GM12878 (cell line): ENCODE measurements around the gene DCTN2. TPM values are rescaled to one million over a fixed set of nuclear protein-coding genes. Genes with fewer than 3 reads are reported as not detected.

ENCODE experiments used
- ASH2L ChIP-seq: fragments of 300-600, 200-600 bp; sonication (generic); IDR thresholded peaks from 2 replicates; pipeline ENCODE4 v1.6.1; 2017; ENCODE audit warnings: low read depth, mild to moderate bottlenecking, borderline replicate concordance
- BMI1 ChIP-seq: fragments of 450-650 bp; IDR thresholded peaks from 2 replicates; pipeline ENCODE4 v1.6.1; 2016; ENCODE audit warnings: mild to moderate bottlenecking, moderate library complexity, borderline replicate concordance
- CBX5 ChIP-seq: sonication (generic); IDR thresholded peaks from 2 replicates; pipeline ENCODE4 v1.6.1; 2016; ENCODE audit warnings: low read depth, moderate library complexity, mild to moderate bottlenecking, inconsistent platforms
- CHD4 ChIP-seq: fragments of 200-600 bp; sonication (generic); IDR thresholded peaks from 2 replicates; pipeline ENCODE4 v1.6.1; 2016; ENCODE audit warnings: mild to moderate bottlenecking
- EED ChIP-seq: sonication (generic); IDR thresholded peaks from 2 replicates; pipeline ENCODE4 v1.6.1; 2016; ENCODE audit warnings: antibody characterized with exemption, low read depth
- GABPA ChIP-seq: IDR thresholded peaks from 2 replicates; pipeline ENCODE4 v1.6.1; 2014; ENCODE audit warnings: antibody characterized with exemption, low read depth, mild to moderate bottlenecking, inconsistent platforms
- HCFC1 ChIP-seq: fragments of 150-350 bp; IDR thresholded peaks from 2 replicates; pipeline ENCODE4 v1.6.1; 2014; ENCODE audit warnings: low read length
- MEF2A ChIP-seq: IDR thresholded peaks from 2 replicates; pipeline ENCODE4 v1.6.1; 2011; ENCODE audit warnings: low read depth, mild to moderate bottlenecking, low read length, moderate library complexity; ENCODE audit not compliant: insufficient read depth
- NBN ChIP-seq: fragments of 450-650 bp; IDR thresholded peaks from 2 replicates; pipeline ENCODE4 v1.6.1; 2016
- PAX5 ChIP-seq: IDR thresholded peaks from 2 replicates; pipeline ENCODE4 v1.6.1; 2011; ENCODE audit warnings: low read depth, low read length, borderline replicate concordance
- PBX3 ChIP-seq: IDR thresholded peaks from 2 replicates; pipeline ENCODE4 v1.6.1; 2011; ENCODE audit warnings: mild to moderate bottlenecking, low read depth, low read length, moderate library complexity; ENCODE audit not compliant: insufficient replicate concordance
- POLR2AphosphoS5 ChIP-seq: IDR thresholded peaks from 2 replicates; pipeline ENCODE4 v1.6.1; 2011; ENCODE audit warnings: mild to moderate bottlenecking, low read length, inconsistent platforms
- POU2F2 ChIP-seq: IDR thresholded peaks from 3 replicates; pipeline ENCODE4 v1.6.1; 2011; ENCODE audit warnings: low read depth, mild to moderate bottlenecking, low read length, borderline replicate concordance
- RELA ChIP-seq: fragments of 450-650 bp; IDR thresholded peaks from 2 replicates; pipeline ENCODE4 v1.8.0; 2014; ENCODE audit warnings: borderline replicate concordance; ENCODE audit not compliant: partially characterized antibody
- SMAD5 ChIP-seq: IDR thresholded peaks from 2 replicates; pipeline ENCODE4 v1.6.1; 2016; ENCODE audit warnings: antibody characterized with exemption, low read depth
- TAF1 ChIP-seq: IDR thresholded peaks from 2 replicates; pipeline ENCODE4 v1.6.1; 2011; ENCODE audit warnings: mild to moderate bottlenecking, low read depth, low read length, borderline replicate concordance
- ZBED1 ChIP-seq: IDR thresholded peaks from 2 replicates; pipeline ENCODE4 v1.6.1; 2016; ENCODE audit warnings: borderline replicate concordance
- ZNF274 ChIP-seq: IDR thresholded peaks from one replicate; pipeline ENCODE4 v1.8.0; 2011; ENCODE audit not compliant: insufficient read length, insufficient read depth
- ZNF592 ChIP-seq: fragments of 450-650 bp; IDR thresholded peaks from 2 replicates; pipeline ENCODE4 v1.6.1; 2017; ENCODE audit warnings: mild to moderate bottlenecking, moderate library complexity
- polyA plus RNA-seq, 11 experiments: library from polyadenylated mRNA; depleted of rRNA in 4 of 11; unstranded in 6 of 11; stranded (reverse) in 5 of 11; fragments of >200 nt; fragmentation: Nextera tagmentation in 4 of 11; fragmentation: Illumina TruSeq in 1 of 11; extraction: Ambion mirVana in 4 of 11; extraction: Trizol in 1 of 11; gene quantifications; 1 replicate in 1 of 11; 2 replicates in 10 of 11; pipeline versions ENCODE4 v1.2.1 to v1.2.3, GENCODE V29; 2011 to 2016; ENCODE audit warnings: inconsistent platforms in 2 of 11, missing spikeins in 2 of 11, low read depth in 1 of 11
- total RNA-seq, 4 experiments: library from RNA; depleted of rRNA in 3 of 4; stranded (reverse); fragments of >200 nt in 3 of 4; fragmentation: Illumina TruSeq in 1 of 4; extraction: Trizol in 1 of 4; gene quantifications; 2 replicates each; pipeline versions ENCODE4 v1.2.1 to v1.2.3, GENCODE V29; 2013 to 2021
- TF ChIP-seq, protein P1 (sequence below): fragments of 450-650 bp; IDR thresholded peaks from 2 replicates; pipeline ENCODE4 v1.6.1; 2017; ENCODE audit warnings: low read depth, mild to moderate bottlenecking, moderate library complexity
- TF ChIP-seq, protein P2 (sequence below): IDR thresholded peaks from 2 replicates; pipeline ENCODE4 v1.6.1; 2012; ENCODE audit warnings: low read depth, low read length, improper control_type of control experiment
- TF ChIP-seq, protein P3 (sequence below): fragments of 450-650 bp; IDR thresholded peaks from 2 replicates; pipeline ENCODE4 v1.6.1; 2016; ENCODE audit warnings: mild to moderate bottlenecking

The DCTN2 gene
- total and polyA plus RNA-seq, 10 of the 15 experiments (the other 5 are each of a cell fraction or from before 2014, with no cell fraction given), result 32.3 to 171 (median 100) TPM

GRCh38 chr12:57546438-57547287 is at the start of gene DCTN2 (continued):
- TF ChIP-seq, protein P1, sequence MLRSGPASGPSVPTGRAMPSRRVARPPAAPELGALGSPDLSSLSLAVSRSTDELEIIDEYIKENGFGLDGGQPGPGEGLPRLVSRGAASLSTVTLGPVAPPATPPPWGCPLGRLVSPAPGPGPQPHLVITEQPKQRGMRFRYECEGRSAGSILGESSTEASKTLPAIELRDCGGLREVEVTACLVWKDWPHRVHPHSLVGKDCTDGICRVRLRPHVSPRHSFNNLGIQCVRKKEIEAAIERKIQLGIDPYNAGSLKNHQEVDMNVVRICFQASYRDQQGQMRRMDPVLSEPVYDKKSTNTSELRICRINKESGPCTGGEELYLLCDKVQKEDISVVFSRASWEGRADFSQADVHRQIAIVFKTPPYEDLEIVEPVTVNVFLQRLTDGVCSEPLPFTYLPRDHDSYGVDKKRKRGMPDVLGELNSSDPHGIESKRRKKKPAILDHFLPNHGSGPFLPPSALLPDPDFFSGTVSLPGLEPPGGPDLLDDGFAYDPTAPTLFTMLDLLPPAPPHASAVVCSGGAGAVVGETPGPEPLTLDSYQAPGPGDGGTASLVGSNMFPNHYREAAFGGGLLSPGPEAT, result 0 out of 2 replicates have a peak, but pooled peaks have one; percentile 26
- TF ChIP-seq GABPA (no peak), EED (no peak), RELA (peak; percentile 38), CHD4 (no peak), NBN (no peak), BMI1 (no peak), PBX3 (no peak), POLR2AphosphoS5 (peak; percentile 68), SMAD5 (no peak), ZNF274 (no peak), ZNF592 (no peak), ASH2L (no peak), HCFC1 (no peak), PAX5 (no peak), MEF2A (no peak), POU2F2 (0 out of 3 replicates have a peak, but pooled peaks have one; percentile 33), CBX5 (no peak), TAF1 (0 out of 2 replicates have a peak, but pooled peaks have one; percentile 40), ZBED1 (no peak)
- TF ChIP-seq, protein P2, sequence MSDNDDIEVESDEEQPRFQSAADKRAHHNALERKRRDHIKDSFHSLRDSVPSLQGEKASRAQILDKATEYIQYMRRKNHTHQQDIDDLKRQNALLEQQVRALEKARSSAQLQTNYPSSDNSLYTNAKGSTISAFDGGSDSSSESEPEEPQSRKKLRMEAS, result no peak
- TF ChIP-seq, protein P3, sequence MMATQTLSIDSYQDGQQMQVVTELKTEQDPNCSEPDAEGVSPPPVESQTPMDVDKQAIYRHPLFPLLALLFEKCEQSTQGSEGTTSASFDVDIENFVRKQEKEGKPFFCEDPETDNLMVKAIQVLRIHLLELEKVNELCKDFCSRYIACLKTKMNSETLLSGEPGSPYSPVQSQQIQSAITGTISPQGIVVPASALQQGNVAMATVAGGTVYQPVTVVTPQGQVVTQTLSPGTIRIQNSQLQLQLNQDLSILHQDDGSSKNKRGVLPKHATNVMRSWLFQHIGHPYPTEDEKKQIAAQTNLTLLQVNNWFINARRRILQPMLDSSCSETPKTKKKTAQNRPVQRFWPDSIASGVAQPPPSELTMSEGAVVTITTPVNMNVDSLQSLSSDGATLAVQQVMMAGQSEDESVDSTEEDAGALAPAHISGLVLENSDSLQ, result peak; percentile 68; the same call in 1 of the 2 replicates
